ENCODE measurements around the gene TIGD3. TPM values are rescaled to one million over a fixed set of nuclear protein-coding genes. Genes with fewer than 3 reads are reported as not detected.

TIGD3 gene
- total and polyA plus RNA-seq, 2 of the 13 experiments (the other 11 are each of a cell fraction or from before 2014, with no cell fraction given), result 0.49 to 4.9 TPM

DNA sequence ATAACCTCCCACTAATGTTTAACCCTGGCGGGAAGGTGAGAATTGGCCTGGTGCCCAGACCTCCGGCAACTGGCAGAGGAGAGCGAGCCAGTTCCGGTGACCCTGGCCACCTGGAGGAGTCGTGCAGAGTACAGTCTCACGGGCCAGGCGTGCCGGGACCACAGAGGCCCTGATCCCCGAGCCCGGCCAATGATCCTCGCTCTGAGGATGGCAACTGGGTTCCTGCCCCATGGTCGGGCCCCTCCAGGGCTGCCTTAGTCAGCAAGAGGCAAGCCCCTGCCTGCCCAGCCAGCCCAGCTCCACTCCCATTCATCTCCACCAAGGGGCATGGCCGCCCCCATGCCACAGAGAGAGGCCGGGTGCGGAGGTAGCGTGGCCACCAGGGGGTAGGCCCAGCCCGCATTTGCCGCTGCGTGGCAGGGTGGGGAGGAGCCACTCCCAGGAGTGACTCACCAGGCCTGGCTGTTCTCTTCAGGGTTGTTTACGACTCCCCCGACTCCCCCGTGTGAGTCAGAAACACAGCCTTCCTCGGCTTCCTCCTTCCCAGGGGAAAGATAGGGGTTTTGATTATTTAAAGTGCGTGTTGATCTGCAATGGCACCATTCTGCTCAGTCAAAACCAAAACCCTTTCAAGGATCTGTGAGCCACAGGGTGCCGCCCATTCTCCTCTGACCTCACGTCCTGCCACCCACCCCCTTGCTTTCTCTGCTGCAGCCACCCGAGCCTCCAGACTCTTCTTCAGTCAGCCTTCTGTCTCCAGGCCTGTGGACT lies 27.7 kb downstream of the TIGD3 start, which contains the start of gene SLC25A45 (continued):
- TF ChIP-seq ZNF143 (CRISPR knock-in tag; IDR thresholded peaks at IDR 0.05), result no peak
- peak; percentile 92 for TF ChIP-seq TFDP2 (CRISPR knock-in tag; IDR thresholded peaks at IDR 0.05)
- TF ChIP-seq TFAP4 (IDR thresholded peaks at IDR 0.05; ENCODE audit: borderline replicate concordance, low read depth), result peak; percentile 84
- TF ChIP-seq, protein P1, sequence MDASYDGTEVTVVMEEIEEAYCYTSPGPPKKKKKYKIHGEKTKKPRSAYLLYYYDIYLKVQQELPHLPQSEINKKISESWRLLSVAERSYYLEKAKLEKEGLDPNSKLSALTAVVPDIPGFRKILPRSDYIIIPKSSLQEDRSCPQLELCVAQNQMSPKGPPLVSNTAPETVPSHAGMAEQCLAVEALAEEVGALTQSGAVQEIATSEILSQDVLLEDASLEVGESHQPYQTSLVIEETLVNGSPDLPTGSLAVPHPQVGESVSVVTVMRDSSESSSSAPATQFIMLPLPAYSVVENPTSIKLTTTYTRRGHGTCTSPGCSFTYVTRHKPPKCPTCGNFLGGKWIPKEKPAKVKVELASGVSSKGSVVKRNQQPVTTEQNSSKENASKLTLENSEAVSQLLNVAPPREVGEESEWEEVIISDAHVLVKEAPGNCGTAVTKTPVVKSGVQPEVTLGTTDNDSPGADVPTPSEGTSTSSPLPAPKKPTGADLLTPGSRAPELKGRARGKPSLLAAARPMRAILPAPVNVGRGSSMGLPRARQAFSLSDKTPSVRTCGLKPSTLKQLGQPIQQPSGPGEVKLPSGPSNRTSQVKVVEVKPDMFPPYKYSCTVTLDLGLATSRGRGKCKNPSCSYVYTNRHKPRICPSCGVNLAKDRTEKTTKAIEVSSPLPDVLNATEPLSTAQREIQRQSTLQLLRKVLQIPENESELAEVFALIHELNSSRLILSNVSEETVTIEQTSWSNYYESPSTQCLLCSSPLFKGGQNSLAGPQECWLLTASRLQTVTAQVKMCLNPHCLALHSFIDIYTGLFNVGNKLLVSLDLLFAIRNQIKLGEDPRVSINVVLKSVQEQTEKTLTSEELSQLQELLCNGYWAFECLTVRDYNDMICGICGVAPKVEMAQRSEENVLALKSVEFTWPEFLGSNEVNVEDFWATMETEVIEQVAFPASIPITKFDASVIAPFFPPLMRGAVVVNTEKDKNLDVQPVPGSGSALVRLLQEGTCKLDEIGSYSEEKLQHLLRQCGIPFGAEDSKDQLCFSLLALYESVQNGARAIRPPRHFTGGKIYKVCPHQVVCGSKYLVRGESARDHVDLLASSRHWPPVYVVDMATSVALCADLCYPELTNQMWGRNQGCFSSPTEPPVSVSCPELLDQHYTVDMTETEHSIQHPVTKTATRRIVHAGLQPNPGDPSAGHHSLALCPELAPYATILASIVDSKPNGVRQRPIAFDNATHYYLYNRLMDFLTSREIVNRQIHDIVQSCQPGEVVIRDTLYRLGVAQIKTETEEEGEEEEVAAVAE (CRISPR knock-in tag; IDR thresholded peaks at IDR 0.05; ENCODE audit: borderline replicate concordance), result peak; percentile 39; the same call in 1 of the 2 replicates
- no peak for TF ChIP-seq EED (CRISPR knock-in tag; IDR thresholded peaks at IDR 0.05)
- 0 out of 2 replicates have a peak, but pooled peaks have one; percentile 28 for TF ChIP-seq ZNF160 (CRISPR knock-in tag; IDR thresholded peaks at IDR 0.05)
- peak; percentile 90 for TF ChIP-seq KDM3A (CRISPR knock-in tag; IDR thresholded peaks at IDR 0.05; ENCODE audit: low read depth)
- TF ChIP-seq MAZ (IDR thresholded peaks at IDR 0.05; ENCODE audit: borderline replicate concordance, low read depth, low read length), result peak; percentile 89
- peak; percentile 96 for TF ChIP-seq MAZ (CRISPR knock-in tag; IDR thresholded peaks at IDR 0.05; ENCODE audit: low read depth)
- TF ChIP-seq TCF7 (IDR thresholded peaks at IDR 0.05; ENCODE audit: low read depth), result peak; percentile 40
- no peak for TF ChIP-seq NONO (IDR thresholded peaks at IDR 0.05)
- peak; percentile 92 for TF ChIP-seq NONO (CRISPR knock-in tag; conservative IDR thresholded peaks at IDR 0.05)
- TF ChIP-seq ADNP (CRISPR knock-in tag; IDR thresholded peaks at IDR 0.05), result no peak
- TF ChIP-seq ZSCAN22 (CRISPR knock-in tag; IDR thresholded peaks at IDR 0.05), result no peak
- TF ChIP-seq STAT5B (CRISPR knock-in tag; IDR thresholded peaks at IDR 0.05), result no peak
- TF ChIP-seq SOX6 (IDR thresholded peaks at IDR 0.05), result no peak
- peak; percentile 94 for TF ChIP-seq SOX6 (CRISPR knock-in tag; IDR thresholded peaks at IDR 0.05)
- TF ChIP-seq PAWR (CRISPR knock-in tag; IDR thresholded peaks at IDR 0.05; ENCODE audit: borderline replicate concordance), result no peak
